8988T (cell line): ENCODE data around the gene MTUS2.
"Not testable (repeated sequence)": the region's sequence is repeated elsewhere in the genome, so short reads cannot be mapped to it uniquely, and the experiment has no call there.

ENCODE experiments used
- DNase-seq: peaks from one replicate; pipeline ENCODE4 v3.0.0; 2011

Gene MTUS2

DNA sequence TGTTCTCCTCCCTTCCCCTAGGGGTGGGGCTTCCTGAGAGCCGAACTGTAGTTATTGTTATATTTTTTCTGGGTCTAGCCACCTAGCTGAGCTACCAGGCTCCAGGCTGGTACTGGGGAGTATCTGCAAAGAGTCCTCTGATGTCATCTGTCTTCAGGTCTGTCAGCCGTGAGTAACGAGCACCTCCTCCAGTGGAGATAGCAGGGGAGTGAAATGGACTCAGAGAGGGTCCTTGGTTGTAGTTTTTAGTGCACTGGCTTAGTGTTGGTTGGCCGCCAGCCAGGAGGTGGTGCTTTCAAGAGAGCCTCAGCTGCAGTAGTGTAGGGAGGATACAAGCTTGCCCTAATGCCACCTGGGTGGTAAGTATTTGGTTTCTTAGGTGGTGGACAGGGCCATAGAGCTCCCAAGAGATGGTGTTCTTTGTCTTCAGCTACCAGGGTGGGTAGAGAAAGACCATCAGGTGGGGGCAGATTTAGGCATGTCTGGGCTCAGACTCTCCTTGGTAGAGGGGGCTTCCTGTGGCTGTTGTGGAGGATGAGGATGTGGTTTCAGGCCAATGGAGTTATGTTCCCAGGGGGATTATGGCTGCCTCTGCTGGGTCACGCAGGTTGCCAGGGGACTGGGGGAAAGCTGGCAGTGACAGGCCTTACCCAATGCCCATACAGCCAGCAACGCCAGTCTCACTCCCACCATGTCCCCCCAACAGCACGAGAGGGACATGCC lies 525.9 kb downstream of the MTUS2 start:
- not testable (repeated sequence) for DNase-seq

GRCh38 chr13:29355029-29355428 lies 534.9 kb downstream of the MTUS2 start:
- DNase-seq, result no peak

DNA sequence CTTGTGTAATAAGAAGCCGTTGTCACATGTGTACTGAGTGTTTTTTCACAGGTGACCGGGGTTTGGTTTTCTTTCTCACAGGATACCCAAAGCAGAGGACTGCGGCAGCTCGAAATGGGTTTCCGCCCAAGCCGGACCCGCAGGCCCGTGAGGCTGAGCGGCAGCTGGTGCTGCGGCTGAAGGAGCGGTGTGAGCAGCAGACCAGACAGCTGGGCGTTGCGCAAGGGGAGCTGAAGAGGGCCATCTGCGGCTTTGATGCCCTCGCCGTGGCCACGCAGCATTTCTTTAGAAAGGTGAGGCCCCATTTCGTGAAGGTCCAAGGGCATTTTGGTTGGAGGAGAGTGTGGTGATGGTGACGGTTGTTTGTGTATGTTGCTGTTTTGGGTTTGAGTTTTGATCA lies 539.0 kb downstream of the MTUS2 start:
- no peak for DNase-seq

DNA sequence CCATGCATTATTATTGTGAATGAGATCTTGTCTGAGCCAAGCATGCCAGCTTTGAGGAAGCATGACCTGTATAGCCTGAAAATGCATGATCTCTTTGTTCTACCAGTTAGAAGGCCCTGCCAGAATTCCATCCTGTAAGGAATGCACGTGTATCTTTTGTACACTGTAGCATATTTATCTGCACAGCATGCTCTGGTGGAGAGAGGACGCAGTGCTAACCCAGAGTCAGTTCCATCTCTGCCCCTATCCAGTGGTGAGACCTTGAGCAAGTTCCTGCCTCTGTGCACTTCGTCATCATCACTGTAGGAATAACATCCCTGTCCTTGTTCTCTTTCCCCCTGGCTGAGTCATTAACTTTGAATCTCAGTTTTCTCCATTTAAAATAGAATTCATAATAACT lies 541.6 kb downstream of the MTUS2 start:
- DNase-seq, result no peak

DNA sequence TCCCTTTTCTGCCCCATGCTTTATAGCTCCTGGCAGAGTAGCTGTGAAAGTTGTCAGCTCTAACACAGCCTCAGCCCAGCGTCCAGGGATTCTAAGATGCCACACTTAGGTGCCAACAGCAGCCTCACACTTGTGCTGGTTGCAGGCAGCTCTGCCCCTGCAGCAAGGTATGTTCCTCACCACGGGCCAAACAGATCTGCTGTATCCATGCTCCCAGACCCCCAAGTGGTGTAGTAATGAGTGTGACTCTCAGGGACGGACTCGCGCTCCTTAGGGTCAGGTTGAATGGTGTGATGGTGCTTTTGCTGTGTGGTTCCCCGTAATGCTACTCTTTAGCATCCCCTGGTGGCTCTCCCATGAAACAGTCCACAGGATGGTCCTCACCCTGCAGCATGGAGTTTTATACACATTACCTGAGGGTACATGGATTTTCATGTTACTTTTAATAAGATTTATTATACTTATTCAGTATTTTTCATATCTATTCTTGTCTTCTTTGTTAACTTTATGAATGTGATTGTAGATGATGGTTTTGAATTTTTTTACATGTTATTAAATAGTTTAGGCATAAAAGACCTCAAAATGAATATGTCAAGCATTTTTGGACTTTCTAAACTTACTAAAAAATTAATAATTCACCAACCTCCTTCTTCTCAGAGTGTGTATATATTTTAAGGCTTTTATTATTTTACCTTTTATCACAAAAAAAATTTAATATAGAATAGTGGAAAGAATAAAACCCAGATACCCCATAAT lies 542.9 kb downstream of the MTUS2 start:
- DNase-seq, result peak; percentile 58

- no peak for DNase-seq
Observed at GRCh38 chr13:29369060-29369743, 549.1 kb downstream of the MTUS2 start.

DNA sequence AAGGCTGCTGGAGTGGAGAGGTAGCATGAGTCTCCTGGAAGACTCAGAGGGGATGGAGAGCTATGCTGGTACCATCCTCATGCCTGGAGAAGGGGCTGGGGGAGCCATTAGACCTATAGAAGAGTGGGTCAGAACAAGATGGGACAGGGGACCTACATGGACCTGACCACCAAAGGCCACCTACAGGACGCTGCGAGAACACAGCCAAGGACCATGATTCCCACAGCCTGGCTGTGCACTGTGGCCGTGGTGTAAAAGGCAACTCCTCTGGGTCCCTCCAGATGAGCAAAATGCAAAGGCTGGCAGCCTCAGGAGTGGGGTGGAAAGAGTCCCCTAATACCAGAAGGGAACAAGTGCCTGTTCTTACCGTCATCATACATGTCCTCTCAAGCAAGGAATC lies 559.1 kb downstream of the MTUS2 start:
- no peak for DNase-seq

DNA sequence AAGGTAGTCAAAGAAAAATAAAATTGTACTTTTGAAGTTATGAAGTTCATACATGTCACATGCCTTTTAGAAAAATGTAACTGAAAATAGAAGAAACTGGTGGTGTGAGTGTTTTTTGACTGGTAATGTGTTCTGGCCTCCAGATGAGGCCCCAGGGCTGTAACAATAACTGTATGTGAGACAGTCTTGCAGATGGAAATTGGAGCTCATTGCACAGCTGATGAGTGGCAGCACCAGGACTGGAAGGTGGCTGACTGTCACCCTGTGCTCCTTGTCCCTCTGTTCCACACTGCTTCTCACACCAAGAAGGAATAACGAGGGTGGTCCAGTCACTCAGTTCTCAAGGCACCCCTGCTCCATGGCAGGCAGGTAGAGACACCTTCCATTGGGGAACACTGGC lies 559.7 kb downstream of the MTUS2 start:
- no peak for DNase-seq

DNA sequence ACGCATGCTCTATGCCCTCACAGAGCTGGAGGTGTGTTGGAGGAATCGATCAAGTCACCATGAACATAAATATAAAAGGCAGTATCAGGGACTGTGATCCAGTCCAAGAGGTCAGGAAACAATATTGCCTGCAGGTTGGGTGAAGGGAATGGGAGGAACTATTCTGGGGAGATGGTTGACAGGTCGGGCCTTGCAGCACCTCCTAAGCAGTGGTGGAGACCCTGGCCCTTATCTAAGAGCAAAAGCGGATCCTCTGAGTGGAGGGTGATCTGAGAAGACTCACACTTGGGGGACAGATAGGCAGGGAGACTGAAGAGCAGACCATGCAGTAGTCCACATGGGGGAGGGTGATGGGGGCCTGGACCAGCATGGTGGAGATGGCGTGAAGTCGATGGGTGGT lies 561.9 kb downstream of the MTUS2 start:
- DNase-seq, result no peak

DNA sequence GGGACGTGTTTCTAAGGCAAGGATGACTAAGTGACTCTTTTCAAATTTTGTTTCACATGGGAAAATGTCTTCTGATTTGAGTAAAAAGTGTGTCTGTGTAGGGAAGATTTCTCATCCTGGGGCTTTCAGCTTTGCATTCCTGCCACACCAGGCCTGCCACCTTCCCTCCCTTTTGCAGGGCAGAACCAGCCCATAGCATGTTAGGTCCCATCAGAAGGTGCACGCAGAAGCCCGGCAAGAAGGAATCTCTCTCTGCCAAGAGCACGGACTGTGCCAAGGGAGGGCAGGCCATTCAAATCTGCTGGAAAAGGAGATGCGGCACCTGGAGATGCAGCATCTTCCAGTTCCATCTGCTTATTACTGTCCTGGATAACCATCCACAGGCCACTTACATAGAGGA lies 563.3 kb downstream of the MTUS2 start:
- DNase-seq, result no peak

GRCh38 chr13:29384466-29384865 lies 564.3 kb downstream of the MTUS2 start:
- no peak for DNase-seq

DNA sequence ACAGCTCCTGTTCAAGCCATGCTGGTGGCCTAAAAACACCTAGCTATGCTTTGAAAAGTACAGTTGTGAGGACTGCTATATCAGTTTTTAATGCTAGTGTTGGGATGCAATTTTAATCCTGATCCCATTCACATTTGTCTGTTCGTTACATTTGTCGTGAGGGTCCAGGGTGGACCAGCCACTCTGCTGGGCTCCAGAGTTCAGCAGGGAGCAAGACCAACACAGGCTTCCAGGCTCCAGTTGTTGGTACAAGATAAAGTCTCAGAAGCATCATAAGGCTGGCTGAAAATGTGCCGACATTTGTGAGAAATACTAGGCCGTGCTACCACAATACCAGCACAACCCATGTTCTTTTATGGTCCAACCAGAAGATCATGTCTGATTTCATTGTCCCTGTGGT lies 564.7 kb downstream of the MTUS2 start:
- no peak for DNase-seq

- no peak for DNase-seq
Observed at GRCh38 chr13:29386246-29386645, 566.1 kb downstream of the MTUS2 start.

DNA sequence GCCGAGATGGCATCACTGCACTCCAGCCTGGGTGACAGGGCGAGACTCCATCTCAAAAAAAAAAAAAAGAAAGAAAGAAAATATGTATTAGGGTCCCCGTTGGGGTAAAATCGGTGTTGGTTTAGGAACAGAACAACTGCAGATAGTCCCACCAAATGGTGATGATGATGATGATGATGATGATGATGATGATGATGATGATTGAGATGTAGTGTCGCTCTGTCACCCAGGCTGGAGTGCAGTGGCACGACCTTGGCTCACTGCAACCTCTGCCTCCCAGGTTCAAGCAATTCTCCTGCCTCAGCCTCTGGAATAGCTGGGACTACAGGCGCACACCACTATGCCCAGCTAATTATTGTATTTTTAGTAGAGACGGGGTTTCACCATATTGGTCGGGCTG lies 570.5 kb downstream of the MTUS2 start:
- DNase-seq, result not testable (repeated sequence)

DNA sequence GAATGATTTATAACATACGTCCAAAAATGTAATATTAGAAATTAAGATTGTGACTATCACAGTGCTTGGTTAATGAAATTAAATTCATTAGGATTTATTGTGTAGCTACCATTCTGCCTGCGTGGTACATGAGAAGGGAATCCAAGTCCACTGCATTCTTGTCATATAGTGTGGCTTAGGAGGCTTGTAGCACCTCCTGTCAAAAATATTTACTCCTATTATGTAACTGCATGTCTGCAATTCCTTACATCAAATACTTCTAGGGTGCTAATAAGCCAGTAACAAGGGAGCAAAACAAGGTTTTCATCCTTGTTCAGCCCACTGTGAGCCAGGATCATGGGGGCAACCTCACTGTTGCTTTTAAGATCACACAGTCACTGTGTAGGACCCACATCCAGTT lies 576.3 kb downstream of the MTUS2 start:
- DNase-seq, result no peak

GRCh38 chr13:29397265-29397664 lies 577.1 kb downstream of the MTUS2 start:
- no peak for DNase-seq

DNA sequence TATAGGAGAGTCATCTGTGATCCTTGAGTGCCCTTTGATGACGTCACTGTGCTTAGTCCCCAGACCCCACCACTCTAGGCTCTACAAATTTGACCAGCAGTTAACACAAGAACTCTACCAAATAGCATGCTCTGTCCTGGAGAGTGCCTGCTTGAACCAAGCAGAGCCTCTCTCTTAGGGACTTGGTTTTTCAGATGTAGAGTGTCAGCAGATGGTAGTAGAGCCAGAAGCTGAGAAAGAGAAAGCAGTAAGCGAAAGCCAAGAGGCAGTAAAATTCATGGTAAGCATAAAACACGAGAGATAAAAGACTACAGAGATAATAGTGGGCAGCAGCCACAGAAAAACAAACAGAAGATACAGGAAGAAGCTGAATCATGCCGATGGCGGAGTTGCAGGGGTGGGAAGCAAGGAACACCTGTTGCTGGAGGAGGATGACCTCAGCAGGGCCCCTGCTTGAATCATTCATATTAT lies 582.1 kb downstream of the MTUS2 start:
- DNase-seq, result no peak

- DNase-seq, result no peak
Observed at GRCh38 chr13:29405401-29405800, 585.3 kb downstream of the MTUS2 start.

DNA sequence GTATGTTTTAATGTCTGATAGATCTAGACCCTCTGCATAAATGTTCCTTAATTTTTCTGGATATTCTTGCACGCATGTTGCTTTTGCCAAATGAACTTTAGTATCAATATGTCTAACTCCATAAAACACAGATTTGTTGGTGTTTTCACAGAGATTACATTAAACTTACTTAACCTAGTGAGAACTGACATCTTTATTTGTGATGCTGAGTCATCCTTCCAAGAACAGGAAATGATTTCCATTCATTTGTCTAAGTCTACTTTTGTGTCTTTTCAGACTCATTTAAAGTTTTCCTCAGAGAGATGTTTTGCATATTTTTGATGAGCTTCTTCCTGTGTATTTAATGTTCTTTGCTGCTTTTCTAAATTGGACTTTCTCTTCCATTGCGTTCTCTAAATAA lies 591.3 kb downstream of the MTUS2 start:
- no peak for DNase-seq

- DNase-seq, result no peak
Observed at GRCh38 chr13:29418026-29418425, 597.9 kb downstream of the MTUS2 start.

DNA sequence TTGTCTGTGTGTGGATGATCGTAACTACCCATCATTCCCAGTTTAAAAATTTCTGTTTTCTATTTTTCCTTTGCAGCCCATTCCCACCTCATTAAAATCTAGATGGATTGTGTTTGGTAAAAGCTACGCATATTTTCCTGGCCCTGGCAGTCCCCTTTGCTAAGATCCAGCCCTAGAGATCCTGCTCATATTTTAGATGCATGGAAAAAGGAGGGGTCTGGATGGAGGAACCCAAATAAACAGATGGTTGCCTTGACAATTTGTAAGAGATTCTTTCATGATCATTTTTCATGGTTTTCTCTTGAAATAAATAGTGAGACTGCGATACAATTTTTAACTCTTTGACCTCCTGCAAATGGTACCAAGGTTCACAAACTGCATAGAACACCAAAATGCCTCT lies 601.0 kb downstream of the MTUS2 start:
- DNase-seq, result no peak

DNA sequence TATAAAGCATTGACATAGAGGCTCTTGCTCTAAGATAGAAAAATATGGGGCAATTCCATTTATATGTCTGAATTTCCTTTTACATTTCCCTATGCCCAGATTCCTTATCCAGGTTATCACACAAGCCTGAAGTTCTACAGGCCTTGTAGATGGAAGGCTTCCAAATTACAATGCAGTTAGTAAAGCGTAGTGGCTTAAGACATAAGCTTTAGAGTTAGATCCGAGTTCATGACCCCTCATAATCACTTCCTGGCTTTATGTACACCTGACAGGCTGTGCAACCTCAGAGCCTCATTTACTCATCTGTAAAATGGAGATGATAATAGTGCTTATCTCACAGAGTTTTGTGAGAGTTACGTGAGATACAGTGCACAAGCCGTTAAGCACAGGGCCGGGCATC lies 601.9 kb downstream of the MTUS2 start:
- no peak for DNase-seq

GRCh38 chr13:29423050-29423449 lies 602.9 kb downstream of the MTUS2 start:
- DNase-seq, result no peak

DNA sequence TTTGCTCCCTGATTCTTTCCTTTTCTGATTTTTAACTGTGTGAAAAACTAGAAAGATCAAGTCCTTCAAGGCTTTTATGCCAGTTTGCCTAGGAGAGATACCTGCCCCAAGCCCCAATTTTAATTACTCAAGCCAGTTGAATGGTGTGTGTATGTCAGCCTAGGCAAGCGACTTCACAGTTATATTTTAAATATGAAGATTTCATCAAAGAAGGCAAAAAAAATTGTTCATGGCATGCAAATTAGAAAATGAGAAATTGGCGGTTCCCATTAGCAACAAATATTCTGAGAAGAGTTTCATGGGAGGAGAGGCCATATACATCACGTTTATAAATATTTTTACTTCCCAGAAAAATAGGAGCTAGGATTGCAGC lies 607.8 kb downstream of the MTUS2 start:
- DNase-seq, result no peak
